ENCODE results near the gene SPTLC2. TPM values are rescaled to one million over a fixed set of nuclear protein-coding genes. Genes with fewer than 3 reads are reported as not detected.

Gene SPTLC2
- 26.5 and 42.0 TPM in 2 replicates for total RNA-seq

DNA sequence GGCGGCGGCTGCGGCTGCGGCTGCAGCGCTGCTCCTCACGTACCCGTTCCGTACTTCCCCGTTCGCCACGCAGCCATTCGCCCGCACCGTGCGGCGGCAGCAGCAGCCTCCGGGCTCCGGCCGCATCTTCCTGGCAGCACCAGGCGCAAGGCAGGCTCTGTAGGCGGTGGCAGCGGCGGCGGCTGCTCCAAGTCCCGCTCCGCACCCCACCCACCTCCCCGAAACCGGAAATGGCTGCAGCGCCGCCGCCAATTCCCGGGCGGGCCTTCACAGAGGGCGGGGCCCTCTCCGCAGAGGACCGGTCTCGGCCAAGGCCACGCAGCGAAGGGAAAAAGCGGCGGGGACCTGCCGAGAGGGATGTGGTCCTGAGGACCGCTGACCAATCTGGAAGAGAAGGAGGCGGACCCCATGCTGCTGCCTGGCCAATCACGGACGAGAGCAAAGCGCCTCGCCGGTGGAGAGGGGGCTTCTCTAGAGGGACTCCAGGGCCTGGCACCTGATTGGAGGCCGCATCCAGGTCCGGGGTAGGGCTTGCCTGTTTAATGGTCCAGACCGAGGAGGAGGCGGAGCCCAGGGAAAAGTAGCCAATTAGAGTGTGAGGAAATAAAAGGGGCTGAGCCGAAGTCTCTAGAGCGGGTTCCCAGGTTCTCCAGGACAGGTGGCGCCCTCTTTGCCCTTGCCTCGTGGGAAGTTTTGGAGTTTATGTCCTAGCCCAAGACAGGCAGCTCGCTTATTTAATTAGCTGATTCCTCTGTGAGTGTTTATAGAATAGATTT, at the start of gene SPTLC2:
Gene SPTLC2, minus strand, starts transcription at position 184 of the 776 bp plus-strand sequence. Its CDS starts 58 bp downstream, at position 126.

DNA sequence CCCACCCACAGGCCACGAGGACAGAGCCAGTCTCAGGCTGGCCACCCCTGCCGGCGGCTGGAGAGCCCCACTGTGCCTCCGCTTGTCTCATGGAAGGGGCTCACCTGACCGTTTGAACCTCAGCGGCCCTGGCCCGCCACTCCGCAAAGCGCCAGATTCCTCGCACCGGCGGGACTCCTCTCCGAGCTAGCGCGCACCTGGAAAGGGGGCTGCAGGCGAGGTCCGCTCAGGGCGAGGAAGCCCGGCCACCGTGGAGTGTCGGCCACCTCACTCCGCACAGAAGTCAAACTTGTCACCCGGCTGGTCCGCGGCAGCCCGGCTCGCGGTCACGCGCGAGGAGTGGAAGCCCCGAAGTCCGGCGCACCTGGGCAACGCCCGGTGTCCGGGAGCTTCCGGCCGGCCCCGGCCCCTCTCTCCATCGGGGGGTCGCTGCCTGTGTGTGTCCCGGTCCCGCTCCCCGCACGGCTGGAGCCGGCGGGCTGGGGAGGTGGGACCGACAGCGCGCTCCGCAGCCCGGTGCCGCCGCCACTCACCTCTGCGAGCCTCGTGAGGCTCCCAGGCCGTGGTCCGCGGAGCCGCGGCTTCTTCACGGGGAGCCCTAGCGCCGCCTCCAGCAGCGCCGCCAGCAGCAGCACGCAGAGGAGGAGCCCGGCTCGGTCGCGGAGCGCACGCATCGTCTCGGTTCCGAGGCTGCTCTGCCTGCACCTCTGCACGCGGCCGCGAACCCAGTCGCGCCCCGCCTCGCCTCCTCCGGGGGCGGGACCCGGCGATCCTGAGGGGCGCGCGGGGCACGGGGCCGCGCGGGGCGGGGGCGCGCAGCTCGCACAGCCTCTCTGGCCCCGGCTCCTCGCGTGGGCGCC, 118.1 kb downstream of the SPTLC2 start, which contains the start of gene ISM2:
Gene ISM2, minus strand, starts transcription at position 697 of the 860 bp plus-strand sequence. Its CDS starts 23 bp downstream, at position 674.

GRCh38 chr14:77457522-77458248, 158.8 kb downstream of the SPTLC2 start, which contains the start of the genes AHSA1 and VIPAS39:
Gene AHSA1, plus strand, starts transcription at chr14:77458093. Its CDS starts 97 bp downstream, at chr14:77458190.
Gene VIPAS39, minus strand, starts transcription at chr14:77457601. Its CDS starts 3,499 bp downstream, at chr14:77454102.

Other genes with a start within 250 kb of the SPTLC2 start
- 6.0 and 6.8 TPM in 2 replicates for gene TMED8, start 239.5 kb downstream of the SPTLC2 start, total RNA-seq
- 1.2 and 3.3 TPM in 2 replicates for gene SAMD15, start 239.3 kb downstream of the SPTLC2 start, total RNA-seq
- 0.17 and 1.0 TPM in 2 replicates for gene NOXRED1, start 193.1 kb downstream of the SPTLC2 start, total RNA-seq
- 30.5 and 38.9 TPM in 2 replicates for gene VIPAS39, start 159.0 kb downstream of the SPTLC2 start, total RNA-seq
- 85.2 and 101 TPM in 2 replicates for gene AHSA1, start 158.5 kb downstream of the SPTLC2 start, total RNA-seq
- not detected in 2 replicates for gene ISM2, start 117.8 kb downstream of the SPTLC2 start, total RNA-seq
- gene ALKBH1, start 91.4 kb upstream of the SPTLC2 start, total RNA-seq: 10.1 and 13.4 TPM in 2 replicates
- 52.3 and 212 TPM in 2 replicates for gene SLIRP, start 91.5 kb upstream of the SPTLC2 start, total RNA-seq
- gene SNW1, start 144.5 kb upstream of the SPTLC2 start, total RNA-seq: 60.4 and 63.7 TPM in 2 replicates
- 5.7 and 6.9 TPM in 2 replicates for gene ADCK1, start 183.5 kb upstream of the SPTLC2 start, total RNA-seq

Measured in smooth muscle cell of trachea (primary cell).